Omental fat pad (tissue), 4 donors: ENCODE data around the gene NAA30. TPM values are rescaled to one million over a fixed set of nuclear protein-coding genes. Genes with fewer than 3 reads are reported as not detected.

Source experiments
- ATAC-seq: fragments of 150-250 bp; one replicate; pipeline ENCODE4 v1.9.1; 2016; ENCODE audit warnings: mild to moderate bottlenecking, moderate library complexity; ENCODE audit not compliant: low FRiP score
- DNase-seq: peaks from one replicate; pipeline ENCODE4 v3.0.0-alpha.2; 2019; ENCODE audit warnings: low spot score
- total RNA-seq, 4 donors: library from RNA; depleted of rRNA; stranded (reverse); fragments of >200 nt; gene quantifications; one replicate each; pipeline ENCODE4 v1.1.0, GENCODE V29; 2016
- TF ChIP-seq, protein P1 (sequence below), 3 donors: fragments of 450-650 bp; IDR thresholded peaks; one replicate each; pipeline ENCODE4 v1.5.1; 2016 to 2017; ENCODE audit warnings: antibody characterized with exemption in 3 of 3, mild to moderate bottlenecking in 3 of 3, moderate library complexity in 2 of 3

Gene NAA30
- total RNA-seq, 4 donors from 2014 or later: 12.7 to 16.1 (median 15.2) TPM

DNA sequence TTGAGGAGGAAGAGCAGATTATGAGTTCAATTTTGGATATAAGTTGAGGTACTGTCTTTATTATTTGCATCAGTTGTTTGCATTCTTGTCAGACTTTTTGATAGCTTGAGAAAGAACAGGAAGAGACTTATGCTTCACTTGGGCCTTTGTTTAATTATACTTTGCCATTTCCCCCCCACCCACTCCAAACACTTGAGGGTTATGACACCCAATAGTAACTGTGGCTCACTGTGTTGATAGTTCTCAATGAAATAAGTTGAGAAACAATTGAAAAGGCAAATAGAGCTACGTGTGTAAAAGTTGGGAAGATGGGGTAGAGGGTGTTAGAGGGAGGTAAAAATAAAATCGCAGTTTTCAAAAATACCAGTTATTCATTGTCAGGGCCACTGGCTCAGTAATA, 17.7 kb downstream of the NAA30 start:
- TF ChIP-seq, protein P1, sequence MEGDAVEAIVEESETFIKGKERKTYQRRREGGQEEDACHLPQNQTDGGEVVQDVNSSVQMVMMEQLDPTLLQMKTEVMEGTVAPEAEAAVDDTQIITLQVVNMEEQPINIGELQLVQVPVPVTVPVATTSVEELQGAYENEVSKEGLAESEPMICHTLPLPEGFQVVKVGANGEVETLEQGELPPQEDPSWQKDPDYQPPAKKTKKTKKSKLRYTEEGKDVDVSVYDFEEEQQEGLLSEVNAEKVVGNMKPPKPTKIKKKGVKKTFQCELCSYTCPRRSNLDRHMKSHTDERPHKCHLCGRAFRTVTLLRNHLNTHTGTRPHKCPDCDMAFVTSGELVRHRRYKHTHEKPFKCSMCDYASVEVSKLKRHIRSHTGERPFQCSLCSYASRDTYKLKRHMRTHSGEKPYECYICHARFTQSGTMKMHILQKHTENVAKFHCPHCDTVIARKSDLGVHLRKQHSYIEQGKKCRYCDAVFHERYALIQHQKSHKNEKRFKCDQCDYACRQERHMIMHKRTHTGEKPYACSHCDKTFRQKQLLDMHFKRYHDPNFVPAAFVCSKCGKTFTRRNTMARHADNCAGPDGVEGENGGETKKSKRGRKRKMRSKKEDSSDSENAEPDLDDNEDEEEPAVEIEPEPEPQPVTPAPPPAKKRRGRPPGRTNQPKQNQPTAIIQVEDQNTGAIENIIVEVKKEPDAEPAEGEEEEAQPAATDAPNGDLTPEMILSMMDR (IDR thresholded peaks at IDR 0.05): no peak
- no peak for ATAC-seq
- no peak for DNase-seq

DNA sequence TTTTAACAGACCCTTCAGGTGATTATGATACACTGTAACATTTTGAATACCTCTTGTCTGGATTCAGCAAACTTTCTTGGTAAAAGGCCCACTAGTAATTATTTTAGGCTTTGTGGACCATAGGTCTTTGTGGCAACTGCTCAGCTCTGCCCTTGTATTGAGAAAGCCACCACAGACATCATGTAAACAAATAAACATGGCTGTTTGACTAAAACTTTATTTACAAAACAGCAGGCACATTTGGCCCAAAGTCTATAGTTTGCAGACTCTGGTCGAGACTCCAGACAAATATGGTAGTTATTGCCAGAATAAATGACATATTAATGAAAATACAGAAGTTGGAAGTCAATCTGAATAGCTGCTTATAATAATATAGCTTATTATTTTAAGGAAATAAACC, 18.2 kb downstream of the NAA30 start:
- ATAC-seq (no peak), DNase-seq (no peak)
- TF ChIP-seq, protein P1 (IDR thresholded peaks at IDR 0.05): no peak

DNA sequence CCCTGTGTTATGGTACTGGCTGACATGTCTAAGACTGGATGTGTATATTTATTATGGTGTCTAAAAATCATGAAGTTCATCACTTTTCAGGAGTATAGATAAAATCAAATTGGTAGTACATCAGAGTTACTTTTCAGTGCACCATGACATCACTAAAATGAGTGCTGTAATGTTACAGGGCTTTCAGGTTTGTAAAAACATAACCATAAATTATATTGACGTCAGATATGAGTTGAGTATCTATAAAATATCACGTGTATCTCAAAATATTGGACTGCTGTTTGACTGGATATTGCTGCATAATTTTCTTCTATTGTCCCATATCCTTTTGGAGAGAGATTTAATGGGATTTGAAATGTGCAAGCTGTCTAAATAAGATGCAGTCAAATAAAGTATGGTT, 22.0 kb downstream of the NAA30 start:
- ATAC-seq: no peak
- TF ChIP-seq, protein P1 (IDR thresholded peaks at IDR 0.05): no peak
- DNase-seq: no peak

DNA sequence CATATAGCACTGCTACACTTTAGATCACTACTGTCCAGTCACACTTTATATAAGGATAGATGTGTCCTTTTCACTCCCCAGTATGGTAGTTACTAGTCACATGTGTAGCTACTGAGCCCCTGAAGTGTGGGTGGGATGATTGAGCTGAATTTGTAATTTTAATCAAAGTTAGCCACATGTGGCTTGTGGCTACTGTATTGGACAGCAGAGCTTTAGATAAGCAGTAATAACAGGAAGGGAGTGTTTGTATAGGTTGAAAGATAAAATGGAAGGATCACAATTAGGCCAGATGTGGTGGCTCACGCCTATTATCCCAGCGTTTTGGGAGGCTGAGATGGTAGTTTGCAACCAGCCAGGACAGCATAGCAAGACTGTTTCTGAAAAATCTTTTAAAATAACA, 23.5 kb downstream of the NAA30 start:
- no peak for ATAC-seq
- no peak for DNase-seq
- TF ChIP-seq, protein P1 (IDR thresholded peaks at IDR 0.05): no peak

DNA sequence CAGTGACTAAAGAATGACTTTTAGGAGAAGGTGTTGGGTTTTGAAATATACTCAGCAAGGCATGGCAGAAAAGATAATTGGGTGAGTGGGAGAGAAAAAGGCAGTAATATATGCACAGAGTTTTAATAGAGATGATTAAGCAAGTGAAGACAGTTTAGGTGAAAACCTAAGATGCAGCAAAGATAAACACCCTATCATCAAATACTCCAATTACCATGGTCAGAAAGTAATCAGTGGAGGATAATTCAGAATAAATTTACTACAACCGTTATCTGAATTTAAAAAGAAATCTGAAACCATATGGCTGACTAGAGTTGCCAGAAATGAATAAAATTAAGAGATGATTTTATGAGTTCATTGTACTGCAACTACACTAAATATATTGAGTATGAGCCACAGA, 26.8 kb downstream of the NAA30 start:
- TF ChIP-seq, protein P1 (IDR thresholded peaks at IDR 0.05): no peak
- no peak for DNase-seq
- ATAC-seq: no peak

DNA sequence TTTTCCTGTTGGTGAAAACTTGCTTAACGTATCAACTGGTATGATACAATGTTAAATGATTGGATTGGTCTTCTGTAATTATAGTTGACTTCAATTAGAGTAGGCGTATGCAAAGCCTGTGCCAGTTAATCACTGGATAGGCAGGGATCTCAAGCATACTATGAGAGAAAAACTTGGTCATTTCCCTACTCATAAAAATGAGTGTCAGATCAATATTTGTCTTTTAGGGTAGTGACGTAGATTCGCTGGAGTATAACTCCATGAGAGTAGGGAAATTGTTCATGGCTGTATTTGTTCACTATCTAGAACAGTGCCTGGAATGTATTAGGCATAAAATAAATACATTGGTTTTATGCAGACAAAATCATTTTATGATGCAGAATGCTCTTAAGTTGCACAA, 28.6 kb downstream of the NAA30 start:
- DNase-seq (no peak), ATAC-seq (no peak)
- TF ChIP-seq, protein P1 (IDR thresholded peaks at IDR 0.05): no peak

DNA sequence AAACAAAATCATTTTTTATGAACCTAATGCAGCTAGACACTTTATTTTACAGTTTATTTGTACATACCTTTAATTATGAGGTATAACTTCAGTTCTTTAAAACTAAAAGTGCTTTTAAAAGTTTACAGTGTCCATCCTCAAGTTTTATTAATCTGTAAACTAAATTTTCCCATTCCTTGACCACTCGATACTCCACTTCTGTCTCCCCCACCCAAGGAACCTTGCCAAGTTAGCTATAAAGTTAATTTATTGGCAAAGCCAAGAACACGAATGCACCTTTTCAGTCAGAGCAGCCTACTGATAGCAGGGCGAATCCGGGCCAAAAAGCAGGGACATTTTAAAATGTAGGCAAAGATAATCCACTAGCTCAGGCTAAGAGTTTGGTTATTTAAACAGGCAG, 29.6 kb downstream of the NAA30 start:
- DNase-seq (no peak), ATAC-seq (no peak)
- TF ChIP-seq, protein P1 (IDR thresholded peaks at IDR 0.05): no peak
